ENCODE data around the gene ZSWIM6.

Gene ZSWIM6

GRCh38 chr5:61333321-61333953, 1.4 kb downstream of the ZSWIM6 start:
- peak in 1 of 2 donors; percentile 23 for DNase-seq

- no peak for DNase-seq
Measured at GRCh38 chr5:61333954-61334867, 2.2 kb downstream of the ZSWIM6 start.

DNA sequence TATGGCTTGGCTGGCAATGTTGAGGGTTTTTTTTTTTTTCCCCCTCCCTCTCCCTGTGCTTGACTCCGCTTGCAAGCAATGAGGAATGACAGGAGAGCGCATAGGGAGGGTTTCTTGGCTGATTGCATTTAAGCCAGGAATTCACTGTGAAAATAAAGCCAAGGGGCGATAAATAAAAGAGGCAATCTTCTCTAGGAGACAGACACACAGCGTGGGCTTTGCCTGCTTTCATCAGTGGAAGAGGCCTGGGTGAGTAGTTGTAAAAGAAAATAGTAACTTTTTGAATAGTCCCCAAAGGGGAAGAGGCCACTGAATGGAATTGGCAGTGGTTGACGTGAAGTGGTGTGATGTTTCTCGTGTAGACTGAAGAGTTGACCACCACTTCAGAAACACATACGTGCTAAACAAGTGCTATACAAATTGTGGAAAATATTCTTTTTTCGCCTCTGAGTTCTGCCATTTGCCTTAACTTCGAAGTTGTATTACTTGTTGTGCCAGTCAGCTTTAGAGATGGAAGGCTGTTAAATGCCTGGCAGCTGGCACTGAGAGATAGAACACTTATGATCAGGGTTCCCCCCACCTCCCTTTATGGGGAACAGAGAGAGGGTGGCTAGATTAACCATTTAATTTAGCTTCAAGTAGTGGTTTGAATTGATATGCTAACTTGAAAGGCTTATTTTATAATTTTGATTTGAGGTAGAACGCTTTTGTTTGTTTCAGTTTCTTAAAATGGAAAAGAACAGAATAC, 3.0 kb downstream of the ZSWIM6 start:
- no peak for DNase-seq

DNA sequence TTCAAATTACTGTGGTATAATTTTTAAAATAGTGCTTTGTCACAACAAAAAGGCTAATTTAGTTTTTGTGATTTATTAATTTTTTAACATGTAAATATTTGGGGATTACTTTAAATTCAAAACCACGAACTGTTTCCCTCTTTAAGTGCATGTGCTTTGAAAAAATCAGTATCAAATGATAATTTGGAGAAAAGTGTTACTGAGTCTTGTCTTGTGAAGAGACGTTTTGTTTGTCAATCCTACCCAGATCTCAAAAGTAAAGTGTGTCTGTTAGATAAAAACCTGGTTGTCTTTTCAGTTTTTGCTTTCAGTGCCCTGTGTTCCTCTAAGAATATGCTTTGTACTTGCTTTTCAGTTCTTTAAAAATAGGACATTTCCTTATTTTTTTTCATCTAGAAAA, 7.7 kb downstream of the ZSWIM6 start:
- no peak for DNase-seq

GRCh38 chr5:61340775-61341361, 8.8 kb downstream of the ZSWIM6 start:
- DNase-seq, result no peak

GRCh38 chr5:61342071-61342501, 10.0 kb downstream of the ZSWIM6 start:
- DNase-seq, result no peak

DNA sequence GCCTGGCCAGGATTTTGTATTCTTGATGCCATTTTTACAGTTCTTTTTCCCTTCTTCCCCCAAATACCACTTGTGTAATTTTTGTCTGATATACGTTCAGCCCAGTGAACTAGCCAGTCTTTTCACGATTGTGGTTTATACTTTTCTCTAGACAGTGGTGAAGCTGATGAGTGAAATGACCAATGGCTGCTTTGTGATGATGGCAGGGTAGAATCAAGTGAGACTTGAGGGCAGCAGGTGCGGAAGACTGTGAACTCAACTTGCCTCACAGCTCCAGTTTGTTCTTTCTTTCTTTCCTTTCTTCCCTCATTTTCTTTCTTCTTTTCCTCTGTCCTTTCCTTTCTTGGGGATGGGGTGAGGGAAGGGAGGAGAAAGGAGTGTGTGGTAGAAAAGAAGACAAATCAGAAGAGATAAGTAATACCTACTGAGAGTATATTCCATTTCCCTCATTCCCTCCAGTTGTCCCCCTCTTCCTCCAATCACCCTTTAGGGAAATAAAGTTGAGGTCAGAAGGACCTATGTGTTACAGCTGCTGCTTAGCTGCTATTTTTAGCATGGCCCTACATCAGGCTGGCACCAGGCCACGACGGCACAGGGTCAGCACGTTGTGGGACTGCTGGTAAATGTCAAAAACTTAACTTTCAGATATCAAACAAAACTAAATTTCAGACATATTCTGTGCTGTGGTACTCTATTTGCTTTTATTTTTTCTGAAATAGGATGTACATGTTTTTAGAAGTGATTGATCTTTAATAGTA, 12.3 kb downstream of the ZSWIM6 start:
- DNase-seq, result no peak

GRCh38 chr5:61346511-61346910, 14.5 kb downstream of the ZSWIM6 start:
- DNase-seq, result no peak

- DNase-seq, result no peak
Measured at GRCh38 chr5:61347080-61347479, 15.0 kb downstream of the ZSWIM6 start.

DNA sequence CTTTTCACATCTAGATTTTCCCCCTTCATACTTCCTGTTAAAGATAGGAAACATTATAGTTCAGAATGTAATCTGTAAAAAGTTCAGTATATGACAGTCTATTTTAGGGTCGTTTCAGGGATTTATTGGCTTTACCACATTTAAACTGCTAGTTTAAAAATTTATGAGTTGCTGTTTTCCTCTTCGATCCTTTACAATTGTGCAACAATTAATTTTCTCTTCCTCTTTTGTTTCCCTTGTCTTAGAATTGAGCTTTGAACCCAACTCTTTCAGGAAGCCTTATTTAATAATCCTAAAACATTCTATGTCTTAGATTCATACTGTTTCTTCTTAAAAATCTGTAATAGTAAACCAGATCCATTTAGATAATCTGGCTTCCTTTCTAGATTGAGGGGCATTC, 16.4 kb downstream of the ZSWIM6 start:
- DNase-seq, result no peak

- DNase-seq, result no peak
Measured at GRCh38 chr5:61349935-61350334, 17.9 kb downstream of the ZSWIM6 start.

DNA sequence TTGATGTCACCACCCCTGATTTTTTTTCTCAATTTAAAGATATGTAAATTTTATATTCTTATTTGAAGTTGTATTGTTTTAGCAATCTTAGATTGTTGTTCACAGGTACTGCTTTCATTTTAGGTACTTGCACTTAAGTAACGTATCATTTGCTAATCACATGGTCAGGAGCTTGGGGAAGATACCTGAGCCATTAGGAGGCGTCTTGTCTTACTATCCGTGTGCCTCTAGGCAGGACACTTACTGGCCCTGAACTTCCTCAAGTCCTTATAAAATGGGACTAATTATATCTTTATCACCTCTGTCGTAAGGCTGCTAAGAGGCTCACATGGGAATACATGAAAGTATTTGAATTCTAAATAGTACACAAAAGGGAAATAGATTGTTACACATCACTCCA, 18.5 kb downstream of the ZSWIM6 start:
- DNase-seq, result no peak

GRCh38 chr5:61351733-61352132, 19.7 kb downstream of the ZSWIM6 start:
- no peak for DNase-seq

DNA sequence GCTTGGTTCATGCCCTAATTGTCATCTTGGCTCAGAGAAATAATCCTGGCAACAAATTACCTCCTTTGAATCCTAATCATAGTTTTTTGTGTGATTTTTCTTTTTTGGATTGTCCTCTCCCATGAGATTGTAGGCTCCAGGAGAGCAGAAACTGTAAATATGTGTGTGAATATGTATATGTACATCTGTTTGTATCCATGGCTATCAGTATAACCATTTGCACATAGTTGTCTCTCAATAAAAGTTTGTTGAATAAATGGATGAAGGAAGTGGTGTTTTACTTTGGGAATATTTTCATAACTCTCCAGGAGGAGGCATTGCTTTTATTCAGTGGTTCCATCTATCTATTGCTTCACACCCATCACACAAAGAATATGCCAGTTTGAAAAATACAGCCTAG, 20.1 kb downstream of the ZSWIM6 start:
- DNase-seq, result no peak

- DNase-seq, result no peak
Measured at GRCh38 chr5:61352612-61353156, 20.6 kb downstream of the ZSWIM6 start.

DNA sequence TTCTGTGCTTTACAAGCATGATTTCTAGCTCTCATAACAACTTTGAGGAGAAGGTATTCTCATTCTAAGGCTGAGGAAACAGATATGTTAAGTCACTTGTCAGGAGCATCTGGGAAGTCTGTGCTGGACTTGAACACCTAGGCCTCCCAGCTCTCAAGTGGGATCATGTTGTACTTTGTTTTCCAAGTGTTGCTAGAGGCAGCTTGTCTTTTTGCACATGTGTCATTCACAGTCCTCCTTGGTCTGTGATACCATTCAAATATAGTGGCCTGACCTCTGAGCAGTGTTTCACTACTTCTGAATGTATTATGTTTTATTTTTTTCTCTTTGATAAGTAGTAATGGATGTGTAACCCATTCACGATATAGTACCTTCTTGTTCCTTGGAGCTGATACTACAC, 21.2 kb downstream of the ZSWIM6 start:
- no peak for DNase-seq

GRCh38 chr5:61354199-61354598, 22.1 kb downstream of the ZSWIM6 start:
- no peak for DNase-seq

DNA sequence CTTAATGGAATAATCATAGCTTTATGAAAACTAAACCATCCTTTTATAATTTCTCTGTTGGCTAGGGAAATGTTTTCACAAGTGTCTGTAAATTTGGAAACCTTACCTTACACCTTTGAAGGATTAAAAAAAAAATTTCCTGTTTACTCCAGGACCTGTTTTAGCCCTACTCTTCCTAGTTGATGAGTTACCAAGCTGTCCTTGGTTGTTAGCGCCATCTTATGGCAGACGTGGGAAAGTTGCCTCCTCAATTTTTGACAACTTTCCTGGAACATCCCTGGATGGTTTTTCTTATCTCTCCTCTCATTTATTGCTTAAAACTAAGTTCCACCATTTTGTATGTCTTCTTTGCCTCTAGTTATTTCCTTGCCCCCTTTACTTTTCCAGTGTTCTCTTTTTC, 25.7 kb downstream of the ZSWIM6 start:
- DNase-seq, result no peak

DNA sequence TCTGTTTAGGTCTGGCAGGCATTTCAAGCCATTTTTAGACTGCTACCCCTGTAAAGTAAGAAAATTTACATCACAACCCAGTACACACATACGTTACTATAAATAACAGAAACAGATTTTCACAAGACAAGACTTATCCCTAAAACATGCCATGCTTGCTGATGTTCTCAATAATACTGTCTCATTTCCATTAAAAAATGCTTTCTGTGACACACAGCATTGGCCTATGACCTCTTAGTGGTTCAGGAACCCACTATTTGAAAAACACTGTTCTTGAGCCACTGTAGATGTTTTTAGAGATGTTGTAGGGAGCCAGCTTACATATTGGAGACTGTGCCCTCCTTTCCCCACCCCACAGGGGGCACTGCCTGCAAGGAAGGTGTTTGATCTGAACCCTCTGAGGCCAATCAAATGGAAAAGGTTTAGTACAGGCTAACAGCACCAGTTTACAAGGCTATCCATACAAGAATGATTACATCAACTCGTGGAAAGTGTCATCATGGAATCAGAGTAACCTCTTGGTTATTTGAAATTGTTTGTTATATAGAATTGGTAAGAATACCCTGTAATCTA, 30.8 kb downstream of the ZSWIM6 start:
- no peak for DNase-seq

DNA sequence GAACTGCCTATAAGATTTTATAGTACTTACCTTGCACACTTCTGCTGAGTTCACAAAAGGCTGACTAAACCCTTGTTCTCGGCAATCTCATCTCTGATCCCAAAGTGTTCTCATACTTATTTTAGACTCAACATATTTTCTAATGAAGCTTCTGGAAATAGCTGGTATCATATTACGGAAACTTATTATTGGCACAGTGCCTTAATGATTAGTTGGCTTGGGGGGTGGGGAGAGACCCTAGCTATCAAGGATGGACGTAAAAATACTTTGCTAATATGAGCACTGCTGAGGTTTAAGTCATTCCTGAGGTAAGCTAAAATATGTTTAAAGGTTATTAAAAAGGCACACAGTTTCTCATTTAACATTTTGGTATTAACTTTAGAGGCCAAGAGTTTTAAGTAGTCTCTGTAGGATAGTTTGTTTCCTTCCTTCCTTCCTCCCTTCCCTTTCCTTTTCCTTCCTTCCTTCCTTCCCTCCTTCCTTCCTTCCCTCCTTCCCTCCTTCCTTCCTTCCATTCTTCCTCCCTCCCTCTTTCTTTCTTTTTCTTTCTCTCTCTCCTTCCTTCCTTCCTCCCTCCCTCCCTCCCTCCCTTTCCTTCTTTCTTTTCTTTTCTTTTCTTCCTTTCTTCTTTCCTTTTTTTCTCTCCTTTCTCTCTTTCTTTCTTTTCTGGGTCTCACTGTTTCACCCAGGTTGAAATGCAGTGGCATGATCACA, 31.5 kb downstream of the ZSWIM6 start:
- no peak for DNase-seq
